GM21576 (cell line): ENCODE results near the gene TPSG1.

Experiments used
- ATAC-seq: cut with Tn5 transposase; IDR thresholded peaks from one replicate; pipeline ENCODE4 v1.9.1; 2021; ENCODE audit warnings: mild to moderate bottlenecking, moderate library complexity; ENCODE audit not compliant: unreplicated experiment

The TPSG1 gene

DNA sequence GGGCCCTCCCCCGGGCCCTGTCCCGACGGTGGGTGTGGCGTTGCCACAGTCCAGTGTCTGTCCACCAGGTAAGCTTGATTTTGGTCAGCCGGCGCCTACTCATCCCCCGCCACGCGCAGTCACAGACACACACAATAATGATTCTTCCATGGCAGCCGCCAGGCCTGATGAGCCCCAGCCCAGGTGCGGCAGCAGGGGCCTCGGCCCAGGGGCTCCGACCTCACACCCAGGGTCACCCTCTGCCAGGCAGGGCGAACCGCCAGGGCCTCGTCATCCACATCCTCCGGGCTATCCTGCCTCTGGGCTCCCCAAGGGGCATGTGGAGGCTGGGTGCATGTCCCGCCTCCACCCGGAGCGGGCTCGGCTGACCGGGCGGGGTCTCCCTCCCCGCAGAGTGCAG lies 7.5 kb downstream of the TPSG1 start:
- ATAC-seq, result no peak

DNA sequence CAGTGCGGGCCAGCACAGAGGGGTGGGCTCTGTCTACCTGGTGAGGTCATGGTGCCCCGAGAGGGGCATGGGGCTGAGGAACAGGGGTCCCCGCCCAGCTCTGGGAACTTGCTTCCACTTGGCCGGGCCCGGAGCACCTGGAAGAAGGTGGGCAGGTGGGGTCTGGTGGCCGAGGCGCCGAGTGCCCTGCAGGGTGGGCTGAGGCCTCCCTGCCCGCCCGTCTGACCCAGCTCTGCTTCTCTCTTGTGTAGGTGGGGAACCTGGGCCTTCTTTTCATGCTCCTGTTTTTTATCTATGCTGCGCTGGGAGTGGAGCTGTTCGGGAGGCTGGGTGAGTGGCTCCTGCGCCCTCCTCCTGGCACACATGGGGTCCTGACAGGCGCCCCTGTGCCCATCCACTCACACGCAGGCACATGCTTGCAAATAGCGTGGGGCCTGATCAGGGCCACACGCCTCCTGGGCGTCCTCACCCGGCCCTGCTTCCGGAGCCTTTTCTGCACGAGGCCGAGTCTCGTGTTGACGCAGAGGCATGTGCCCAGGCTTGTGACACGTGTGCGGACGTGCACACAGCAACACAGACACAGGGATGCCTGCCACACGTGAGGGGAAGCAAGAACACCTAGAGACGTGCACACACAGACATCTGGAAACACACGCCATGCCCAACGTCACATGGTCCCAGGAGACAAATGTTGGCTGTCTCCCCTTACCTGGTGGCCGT lies 8.2 kb downstream of the TPSG1 start:
- ATAC-seq, result no peak

DNA sequence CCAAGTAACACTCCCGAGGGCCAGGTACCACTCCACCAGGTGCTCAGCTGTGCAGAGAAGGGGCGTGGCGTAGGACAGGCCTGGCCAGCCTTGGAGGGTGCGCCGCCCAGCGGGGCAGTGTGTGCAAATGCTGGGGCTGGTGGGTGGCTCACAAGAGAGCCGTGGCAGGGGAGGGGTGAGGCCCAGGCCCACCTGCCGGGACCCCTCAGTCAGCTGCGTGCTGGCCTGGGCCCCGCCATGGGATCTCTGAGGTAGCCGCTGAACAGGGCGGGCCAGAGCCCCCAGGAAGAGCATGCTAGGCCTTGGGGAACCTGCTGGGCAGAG lies 8.8 kb downstream of the TPSG1 start:
- no peak for ATAC-seq

GRCh38 chr16:1215574-1216295 lies 9.3 kb downstream of the TPSG1 start:
- ATAC-seq, result no peak

DNA sequence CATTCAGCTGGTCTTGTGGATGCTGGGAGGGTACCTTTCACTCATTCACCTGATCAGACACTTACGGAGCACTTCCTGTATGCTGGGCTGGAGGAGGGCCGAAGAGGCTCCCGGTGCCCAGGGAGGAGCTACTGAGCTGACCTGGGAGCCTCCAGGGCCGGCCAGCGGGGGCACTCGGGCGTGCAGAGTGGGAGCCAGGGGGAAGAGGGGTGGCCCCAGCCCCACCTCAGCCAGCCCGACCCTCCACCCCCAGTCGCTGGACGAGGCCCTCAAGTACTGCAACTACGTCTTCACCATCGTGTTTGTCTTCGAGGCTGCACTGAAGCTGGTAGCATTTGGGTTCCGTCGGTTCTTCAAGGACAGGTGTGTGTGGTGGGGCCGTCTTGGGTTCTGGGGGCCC lies 10.3 kb downstream of the TPSG1 start:
- ATAC-seq, result no peak

- no peak for ATAC-seq
These were observed 11.2 kb downstream of the TPSG1 start for GRCh38 chr16:1213796-1214372.

DNA sequence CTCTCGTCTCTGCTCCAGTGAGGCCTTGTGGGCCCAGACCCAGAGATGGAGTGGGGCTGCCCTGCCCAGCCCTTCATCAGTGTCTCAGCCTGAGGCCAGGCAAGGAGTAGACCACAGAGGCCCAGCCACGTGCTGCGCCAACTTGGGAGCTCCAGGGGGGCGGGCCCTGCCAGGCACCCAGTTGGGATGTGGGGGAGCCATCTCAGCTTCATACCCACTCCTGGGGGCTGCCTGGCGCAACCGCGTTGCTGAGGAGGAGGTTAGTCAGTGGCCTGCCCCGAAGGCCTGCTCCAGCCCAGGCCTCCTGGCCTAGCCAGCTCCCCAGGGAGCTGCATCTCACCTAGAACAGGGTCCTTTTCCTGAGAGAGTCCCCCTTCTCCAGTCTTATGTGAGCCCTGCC lies 11.8 kb downstream of the TPSG1 start:
- no peak for ATAC-seq

DNA sequence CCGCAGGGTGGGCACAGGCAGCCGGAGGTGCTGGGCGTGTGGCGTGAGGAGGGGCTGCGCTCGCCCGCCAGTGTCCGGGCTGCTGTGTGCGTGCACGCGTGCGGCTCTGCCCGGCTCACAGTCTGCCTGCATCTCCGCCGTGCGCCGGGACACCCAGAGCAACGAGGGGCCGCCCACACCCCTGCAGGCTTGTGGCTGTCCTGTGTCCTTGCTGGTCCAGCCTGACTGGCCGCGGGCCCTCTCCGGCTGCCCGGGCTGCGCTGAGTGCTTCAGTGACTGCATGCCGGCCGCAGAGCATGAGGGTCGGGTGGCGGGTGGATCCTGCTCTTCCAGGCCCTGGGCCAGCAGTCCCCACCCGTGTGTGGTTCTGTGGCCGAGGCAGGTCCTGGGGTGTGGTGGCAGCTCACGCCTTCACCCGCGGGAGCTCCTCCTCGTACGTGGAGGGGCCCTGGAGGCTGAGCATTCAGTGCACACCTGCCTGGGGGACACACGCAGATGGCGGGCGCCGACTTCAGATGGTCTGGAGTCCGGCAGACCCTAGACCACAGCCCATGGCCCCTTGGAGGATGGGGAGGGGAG lies 12.4 kb downstream of the TPSG1 start:
- no peak for ATAC-seq

- ATAC-seq, result no peak
These were observed 13.4 kb downstream of the TPSG1 start for GRCh38 chr16:1211451-1212268.

DNA sequence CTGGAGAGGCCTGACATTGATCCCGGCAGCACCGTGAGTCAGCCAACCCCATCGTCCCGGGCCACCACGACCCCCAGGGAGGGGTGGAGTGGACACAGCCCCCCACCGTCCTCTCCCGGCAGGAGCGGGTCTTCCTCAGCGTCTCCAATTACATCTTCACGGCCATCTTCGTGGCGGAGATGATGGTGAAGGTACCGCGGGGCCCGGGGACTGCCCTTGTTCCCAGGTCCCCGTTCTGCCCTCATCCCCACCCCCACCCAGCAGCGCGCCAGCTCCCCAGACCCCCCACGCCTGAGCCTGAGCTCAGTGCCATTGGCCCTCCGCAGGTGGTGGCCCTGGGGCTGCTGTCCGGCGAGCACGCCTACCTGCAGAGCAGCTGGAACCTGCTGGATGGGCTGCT lies 14.6 kb downstream of the TPSG1 start:
- ATAC-seq, result no peak

GRCh38 chr16:1209081-1209480 lies 16.0 kb downstream of the TPSG1 start:
- ATAC-seq, result no peak

GRCh38 chr16:1208239-1208830 lies 16.7 kb downstream of the TPSG1 start:
- ATAC-seq, result no peak

- ATAC-seq, result no peak
These were observed 18.3 kb downstream of the TPSG1 start for GRCh38 chr16:1206786-1207185.

- ATAC-seq, result no peak
These were observed 18.7 kb downstream of the TPSG1 start for GRCh38 chr16:1206326-1206725.

DNA sequence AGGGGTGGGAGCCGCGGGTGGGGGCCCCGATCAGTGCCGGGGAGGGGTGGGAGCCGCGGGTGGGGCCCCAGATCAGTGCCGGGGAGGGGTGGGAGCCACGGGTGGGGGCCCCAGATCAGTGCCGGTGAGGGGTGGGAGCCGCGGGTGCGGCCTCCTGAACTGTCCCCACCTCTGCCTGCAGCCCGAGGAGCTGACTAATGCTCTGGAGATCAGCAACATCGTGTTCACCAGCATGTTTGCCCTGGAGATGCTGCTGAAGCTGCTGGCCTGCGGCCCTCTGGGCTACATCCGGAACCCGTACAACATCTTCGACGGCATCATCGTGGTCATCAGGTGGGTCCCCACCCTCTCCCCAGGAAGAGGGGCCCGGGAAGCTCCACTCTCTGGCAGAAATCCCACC lies 20.1 kb downstream of the TPSG1 start:
- ATAC-seq, result no peak

GRCh38 chr16:1202274-1202673 lies 22.8 kb downstream of the TPSG1 start:
- no peak for ATAC-seq

DNA sequence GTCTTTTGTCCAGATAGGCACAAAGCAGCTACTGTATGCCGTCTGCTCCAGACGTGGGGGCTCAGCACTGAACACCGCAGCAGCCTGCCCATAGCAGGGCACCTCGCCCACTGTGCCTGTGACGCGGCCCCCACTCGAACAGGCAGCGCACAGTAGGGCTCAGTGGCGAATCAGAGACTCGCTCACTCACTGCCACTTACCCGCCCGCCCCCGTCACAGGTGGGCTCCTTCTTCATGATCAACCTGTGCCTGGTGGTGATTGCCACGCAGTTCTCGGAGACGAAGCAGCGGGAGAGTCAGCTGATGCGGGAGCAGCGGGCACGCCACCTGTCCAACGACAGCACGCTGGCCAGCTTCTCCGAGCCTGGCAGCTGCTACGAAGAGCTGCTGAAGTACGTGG lies 23.6 kb downstream of the TPSG1 start:
- ATAC-seq, result no peak

DNA sequence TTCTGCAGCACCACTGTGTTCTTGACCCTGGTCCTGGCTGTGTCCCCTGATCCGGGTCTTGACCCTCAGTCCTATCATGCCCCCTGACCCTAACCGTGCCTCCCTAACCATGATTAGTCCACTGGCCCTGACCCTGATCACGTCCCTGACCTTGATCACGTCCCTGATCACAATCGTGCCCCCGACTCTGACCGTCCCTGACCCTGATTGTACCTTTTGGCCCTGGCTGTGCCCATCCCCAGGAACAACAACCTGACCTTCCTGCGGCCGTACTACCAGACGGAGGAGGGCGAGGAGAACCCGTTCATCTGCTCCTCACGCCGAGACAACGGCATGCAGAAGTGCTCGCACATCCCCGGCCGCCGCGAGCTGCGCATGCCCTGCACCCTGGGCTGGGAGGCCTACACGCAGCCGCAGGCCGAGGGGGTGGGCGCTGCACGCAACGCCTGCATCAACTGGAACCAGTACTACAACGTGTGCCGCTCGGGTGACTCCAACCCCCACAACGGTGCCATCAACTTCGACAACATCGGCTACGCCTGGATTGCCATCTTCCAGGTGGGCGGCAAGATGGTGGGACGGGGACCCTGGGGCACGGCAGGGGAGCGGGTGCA lies 24.9 kb downstream of the TPSG1 start:
- no peak for ATAC-seq

DNA sequence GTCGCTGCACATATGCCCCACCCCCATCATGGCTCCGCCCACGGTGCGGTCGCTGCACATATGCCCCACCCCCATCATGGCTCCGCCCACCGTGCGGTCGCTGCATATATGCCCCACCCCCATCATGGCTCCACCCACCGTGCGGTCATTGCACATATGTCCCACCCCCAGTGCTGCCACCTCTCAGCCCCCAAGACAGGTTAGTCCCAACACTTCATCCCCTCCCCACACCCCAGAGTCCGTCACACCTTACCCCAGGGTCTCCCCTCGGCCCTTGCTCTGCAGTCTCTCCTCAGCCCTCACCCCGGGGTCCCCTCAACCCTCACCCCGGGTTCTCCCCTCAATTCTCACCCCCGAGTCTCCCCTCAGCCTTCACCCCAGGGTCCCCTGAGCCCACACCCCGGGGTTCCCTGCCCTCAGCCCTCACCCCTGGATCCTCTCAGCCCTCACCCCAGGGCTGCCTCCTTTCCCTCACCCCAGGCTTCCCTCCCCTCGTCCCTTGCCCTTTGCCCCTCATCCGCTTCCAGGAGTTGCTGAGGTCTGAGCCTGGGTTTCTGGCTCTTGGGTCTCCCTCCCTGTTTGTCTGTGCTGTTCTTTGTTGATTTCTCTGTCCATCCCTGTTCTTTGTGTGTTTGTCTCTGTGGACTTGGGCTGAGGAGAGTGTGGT lies 25.6 kb downstream of the TPSG1 start:
- no peak for ATAC-seq
